ENCODE measurements around the gene CD34.

DNA sequence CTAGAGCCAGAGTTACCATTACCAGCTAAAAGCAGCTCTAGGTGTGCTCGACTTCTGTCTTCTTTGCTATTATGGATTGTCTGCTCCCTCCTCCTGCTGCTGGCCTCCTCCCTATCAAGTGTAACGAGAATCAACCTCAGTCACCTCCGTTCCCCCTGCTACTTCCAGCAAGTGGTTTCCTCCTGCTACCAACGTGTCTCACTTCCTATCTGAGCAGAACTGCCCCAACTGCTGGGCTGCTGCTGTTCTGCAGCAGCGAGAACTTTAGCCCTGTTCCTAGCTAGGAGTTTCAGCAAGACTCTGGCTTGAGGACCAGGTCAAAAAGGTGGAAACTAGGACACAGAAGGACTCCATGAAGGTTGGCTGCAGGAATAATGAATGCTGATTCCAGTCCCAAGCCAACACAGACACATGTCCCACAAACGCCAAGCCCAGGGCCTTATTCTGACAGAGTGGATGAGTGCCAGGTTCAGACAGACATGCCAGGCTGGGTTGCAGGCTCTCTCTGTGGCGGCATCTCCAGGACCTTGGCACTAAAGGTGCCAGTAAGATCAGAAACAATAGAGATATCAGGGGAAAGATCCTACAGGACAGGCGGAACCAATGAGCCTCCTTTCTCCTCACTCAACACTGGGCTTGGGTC lies 46.9 kb downstream of the CD34 start:
- TF ChIP-seq POLR2AphosphoS5 (IDR thresholded peaks at IDR 0.05) (no peak), CTCF (IDR thresholded peaks at IDR 0.05) (no peak)
